Measurements from ENCODE around the gene CNTNAP4. TPM values are rescaled to one million over a fixed set of nuclear protein-coding genes. Genes with fewer than 3 reads are reported as not detected.

CNTNAP4 gene
- total RNA-seq, 1 experiment from 2014 or later: not detected

GRCh38 chr16:76583466-76583865, 306.3 kb downstream of the CNTNAP4 start:
- intact Hi-C loops (cut with micrococcal nuclease; ENCODE audit: unreplicated experiment): no loop called here
- no peak for TF ChIP-seq CTCF (conservative IDR thresholded peaks at IDR 0.05)
- no peaks in the 10 kb centered on the region for H3F3A ChIP-seq (ENCODE audit: insufficient read depth, low read depth)
- H3K4me1 ChIP-seq (replicated peaks; ENCODE audit: insufficient read depth): no peaks in the 10 kb centered on the region; the same call in 1 of the 2 replicates
- no peak overlapping the region for H2AFZ ChIP-seq
- no peaks in the 10 kb centered on the region for H3K9me2 ChIP-seq (ENCODE audit: insufficient read depth)
- H4K20me1 ChIP-seq (ENCODE audit: insufficient read depth): no peaks in the 10 kb centered on the region
- POLR2A ChIA-PET (ENCODE audit: unreplicated experiment): interaction anchor here (0.8 kb wide), 1 partner anchor 791 kb away, joined by 5 read pairs; no protein-coding TSS in a partner anchor
- CTCF ChIA-PET: no interaction called here
- no peaks in the 10 kb centered on the region; the same call in 1 of the 2 replicates for H3K9me3 ChIP-seq (ENCODE audit: insufficient read depth, low read depth)
- no peak for DNase-seq
- BruUV-seq (replicated peaks): no TSS peak
- no peak overlapping the region for H3K27ac ChIP-seq
- H3K4me3 ChIP-seq: no peak overlapping the region
- H3K79me2 ChIP-seq (ENCODE audit: low read depth): no peaks in the 10 kb centered on the region
- no peak overlapping the region for H3K4me2 ChIP-seq
- H3K27me3 ChIP-seq (ENCODE audit: insufficient read depth, low read depth): 0 out of 2 replicates have a peak, but pooled peaks cover 7% of the 10 kb centered on the region
- H3K36me3 ChIP-seq (ENCODE audit: low read depth): no peaks in the 10 kb centered on the region

- no peak for TF ChIP-seq EZH2 (IDR thresholded peaks at IDR 0.05; ENCODE audit: low read depth)
- TF ChIP-seq CTCF (conservative IDR thresholded peaks at IDR 0.05): no peak
- H3K27ac ChIP-seq: no peak overlapping the region
- CTCF ChIA-PET: no interaction called here
Observed at GRCh38 chr16:76583945-76584344, 306.7 kb downstream of the CNTNAP4 start.

GRCh38 chr16:76598498-76598897, 321.3 kb downstream of the CNTNAP4 start:
- intact Hi-C loops (cut with micrococcal nuclease; ENCODE audit: unreplicated experiment): no loop called here
- H3K79me2 ChIP-seq (ENCODE audit: low read depth): no peaks in the 10 kb centered on the region
- no peaks in the 10 kb centered on the region for H4K20me1 ChIP-seq (ENCODE audit: insufficient read depth)
- no peak overlapping the region for H3K4me2 ChIP-seq
- H3K4me1 ChIP-seq (replicated peaks; ENCODE audit: insufficient read depth): no peaks in the 10 kb centered on the region
- no peak for DNase-seq
- no peaks in the 10 kb centered on the region for H3K9me2 ChIP-seq (ENCODE audit: insufficient read depth)
- H3K27ac ChIP-seq: no peak overlapping the region
- no peak overlapping the region for H3K4me3 ChIP-seq
- no peaks in the 10 kb centered on the region for H3F3A ChIP-seq (ENCODE audit: insufficient read depth, low read depth)
- no TSS peak for BruUV-seq (replicated peaks)
- ChIA-PET CTCF (no interaction called here), POLR2A (ENCODE audit: unreplicated experiment) (no interaction called here)
- H3K9me3 ChIP-seq (ENCODE audit: insufficient read depth, low read depth): no peaks in the 10 kb centered on the region
- H3K36me3 ChIP-seq (ENCODE audit: low read depth): no peaks in the 10 kb centered on the region
- TF ChIP-seq EZH2 (IDR thresholded peaks at IDR 0.05; ENCODE audit: low read depth) (no peak), CTCF (conservative IDR thresholded peaks at IDR 0.05) (no peak)
- no peak overlapping the region for H2AFZ ChIP-seq
- H3K27me3 ChIP-seq (ENCODE audit: insufficient read depth, low read depth): no peaks in the 10 kb centered on the region

More at GRCh38 chr16:76583945-76584344, 306.7 kb downstream of the CNTNAP4 start:
- Histone ChIP-seq H3F3A (ENCODE audit: insufficient read depth, low read depth) (no peaks in the 10 kb centered on the region), H3K4me1 (replicated peaks; ENCODE audit: insufficient read depth) (no peaks in the 10 kb centered on the region; the same call in 1 of the 2 replicates), H3K4me2 (no peak overlapping the region), H2AFZ (no peak overlapping the region), H4K20me1 (ENCODE audit: insufficient read depth) (no peaks in the 10 kb centered on the region), H3K36me3 (ENCODE audit: low read depth) (no peaks in the 10 kb centered on the region), H3K9me2 (ENCODE audit: insufficient read depth) (no peaks in the 10 kb centered on the region), H3K4me3 (no peak overlapping the region), H3K9me3 (ENCODE audit: insufficient read depth, low read depth) (no peaks in the 10 kb centered on the region; the same call in 1 of the 2 replicates), H3K27me3 (ENCODE audit: insufficient read depth, low read depth) (peaks cover 11% of the 10 kb centered on the region; the same call in 1 of the 2 replicates), H3K79me2 (ENCODE audit: low read depth) (no peaks in the 10 kb centered on the region)
- POLR2A ChIA-PET (ENCODE audit: unreplicated experiment): interaction anchor here (0.8 kb wide), 1 partner anchor 791 kb away, joined by 5 read pairs; no protein-coding TSS in a partner anchor
- no TSS peak for BruUV-seq (replicated peaks)
- DNase-seq: no peak
- intact Hi-C loops (cut with micrococcal nuclease; ENCODE audit: unreplicated experiment): no loop called here
